WTC11 (cell line): ENCODE measurements around the gene PPFIBP2. TPM values are rescaled to one million over a fixed set of nuclear protein-coding genes. Genes with fewer than 3 reads are reported as not detected.

Source experiments
- ATAC-seq: fragments of 200-7000 bp; cut with Tn5 transposase; 2 replicates; pipeline ENCODE4 v1.10.0; 2021; ENCODE audit warnings: mild to moderate bottlenecking, moderate library complexity
- CTCF ChIA-PET: fragments of 300-600 bp; sonication (Branson Sonifier 250); formaldehyde crosslinking; loops from one replicate; lab custom pipeline; 2021; ENCODE audit warnings: antibody characterized with exemption; lab: Charles Lee
- POLR2A ChIA-PET: fragments of 350-600 bp; sonication (Branson Sonifier 250); formaldehyde crosslinking; loops from one replicate; lab custom pipeline; 2021; ENCODE audit warnings: antibody characterized with exemption; lab: Charles Lee
- DNase-seq: peaks from one replicate; pipeline ENCODE4 v3.0.0; 2021; ENCODE audit warnings: low spot score
- H3K27ac Mint-ChIP-seq: 2 replicates; pipeline ENCODE4 v1.8.0; 2021; ENCODE audit warnings: mixed read lengths
- H3K27me3 Mint-ChIP-seq: 2 replicates; pipeline ENCODE4 v1.8.0; 2021; ENCODE audit warnings: low read depth, mild to moderate bottlenecking, moderate library complexity, mixed read lengths
- H3K36me3 Mint-ChIP-seq: 2 replicates; pipeline ENCODE4 v1.8.0; 2021; ENCODE audit warnings: mixed read lengths
- H3K4me1 Mint-ChIP-seq: 2 replicates; pipeline ENCODE4 v1.8.0; 2022; ENCODE audit warnings: mixed read lengths
- H3K4me3 Mint-ChIP-seq: 2 replicates; pipeline ENCODE4 v1.8.0; 2021; ENCODE audit warnings: mild to moderate bottlenecking, moderate library complexity, mixed read lengths
- H3K9me3 Mint-ChIP-seq: 2 replicates; pipeline ENCODE4 v1.8.0; 2021; ENCODE audit warnings: mixed read lengths
- CBFB ChIP-seq: sonication (generic); formaldehyde crosslinking; IDR thresholded peaks from 2 replicates; pipeline ENCODE4 v1.8.1; 2022; ENCODE audit warnings: mild to moderate bottlenecking, low read depth, missing genetic modification reagents
- CREB1 ChIP-seq: sonication (generic); formaldehyde crosslinking; IDR thresholded peaks from 2 replicates; pipeline ENCODE4 v1.8.0; 2023; ENCODE audit warnings: mild to moderate bottlenecking, missing genetic modification reagents
- ELF4 ChIP-seq: sonication (generic); formaldehyde crosslinking; IDR thresholded peaks from 2 replicates; pipeline ENCODE4 v1.8.1; 2022; ENCODE audit warnings: low read depth, mild to moderate bottlenecking, moderate library complexity, missing genetic modification reagents
- MXD4 ChIP-seq: fragments of 250-450 bp; sonication (Bioruptor Pico); IDR thresholded peaks from 2 replicates; pipeline ENCODE4 v1.8.0; 2021; ENCODE audit warnings: mild to moderate bottlenecking, moderate library complexity, borderline replicate concordance
- NFYB ChIP-seq: sonication (generic); formaldehyde crosslinking; conservative IDR thresholded peaks from 2 replicates; pipeline ENCODE4 v1.8.0; 2022; ENCODE audit warnings: low read depth, missing genetic modification reagents
- TEAD1 ChIP-seq: sonication (generic); formaldehyde crosslinking; IDR thresholded peaks from 2 replicates; pipeline ENCODE4 v1.8.0; 2022; ENCODE audit warnings: mild to moderate bottlenecking, missing genetic modification reagents
- ZNF121 ChIP-seq: sonication (generic); formaldehyde crosslinking; IDR thresholded peaks from 2 replicates; pipeline ENCODE4 v1.8.0; 2023; ENCODE audit warnings: missing genetic modification reagents
- ZNF232 ChIP-seq: sonication (generic); formaldehyde crosslinking; IDR thresholded peaks from 2 replicates; pipeline ENCODE4 v1.8.0; 2022; ENCODE audit warnings: mild to moderate bottlenecking, missing genetic modification reagents
- total RNA-seq: library from RNA; stranded (reverse); gene quantifications from 3 replicates; pipeline ENCODE4 v1.2.3, GENCODE V29; 2021
- TF ChIP-seq, protein P1 (sequence below): fragments of 250-450 bp; sonication (Bioruptor Pico); conservative IDR thresholded peaks from 2 replicates; pipeline ENCODE4 v1.9.0; 2021; ENCODE audit warnings: mild to moderate bottlenecking
- TF ChIP-seq, protein P2 (sequence below): sonication (generic); formaldehyde crosslinking; conservative IDR thresholded peaks from 2 replicates; pipeline ENCODE4 v1.8.1; 2023; ENCODE audit warnings: mild to moderate bottlenecking, low read depth, missing genetic modification reagents, moderate library complexity
- TF ChIP-seq, protein P3 (sequence below): sonication (generic); formaldehyde crosslinking; IDR thresholded peaks from 2 replicates; pipeline ENCODE4 v1.8.0; 2023; ENCODE audit warnings: missing genetic modification reagents, mild to moderate bottlenecking, borderline replicate concordance
- TF ChIP-seq, protein P4 (sequence below): sonication (generic); formaldehyde crosslinking; IDR thresholded peaks from 2 replicates; pipeline ENCODE4 v1.8.0; 2022; ENCODE audit warnings: mild to moderate bottlenecking, missing genetic modification reagents
- TF ChIP-seq, protein P5 (sequence below): sonication (generic); formaldehyde crosslinking; IDR thresholded peaks from 2 replicates; pipeline ENCODE4 v1.8.1; 2023; ENCODE audit warnings: mild to moderate bottlenecking, moderate library complexity, missing genetic modification reagents
- TF ChIP-seq, protein P6 (sequence below): sonication (generic); formaldehyde crosslinking; IDR thresholded peaks from 2 replicates; pipeline ENCODE4 v1.8.0; 2023; ENCODE audit warnings: missing genetic modification reagents
- TF ChIP-seq, protein P7 (sequence below): sonication (generic); formaldehyde crosslinking; IDR thresholded peaks from 2 replicates; pipeline ENCODE4 v1.8.0; 2022; ENCODE audit warnings: mild to moderate bottlenecking, missing genetic modification reagents

The PPFIBP2 gene
- total RNA-seq, 1 experiment from 2014 or later = 21.4 TPM

DNA sequence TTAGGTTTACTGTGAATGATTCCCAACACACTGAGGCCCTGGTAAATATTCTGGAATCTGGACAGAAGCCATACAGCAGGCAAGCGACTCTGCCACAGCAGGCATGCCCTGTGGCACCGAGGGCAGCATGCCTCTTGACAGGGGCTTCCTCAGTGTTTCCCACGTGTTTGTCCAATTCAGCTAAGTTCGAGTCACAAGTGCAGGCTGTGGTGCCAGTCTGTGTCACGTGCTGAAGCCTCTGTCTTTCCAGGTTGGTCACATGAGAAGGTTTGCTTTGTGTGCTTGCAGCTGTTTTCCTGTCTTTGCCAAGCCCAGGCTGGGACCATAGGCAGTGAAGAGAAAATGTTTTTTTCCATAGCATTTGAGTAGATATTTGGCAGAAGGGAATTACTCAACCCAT lies 2.4 kb upstream of the PPFIBP2 start (continued):
- TF ChIP-seq, protein P1, sequence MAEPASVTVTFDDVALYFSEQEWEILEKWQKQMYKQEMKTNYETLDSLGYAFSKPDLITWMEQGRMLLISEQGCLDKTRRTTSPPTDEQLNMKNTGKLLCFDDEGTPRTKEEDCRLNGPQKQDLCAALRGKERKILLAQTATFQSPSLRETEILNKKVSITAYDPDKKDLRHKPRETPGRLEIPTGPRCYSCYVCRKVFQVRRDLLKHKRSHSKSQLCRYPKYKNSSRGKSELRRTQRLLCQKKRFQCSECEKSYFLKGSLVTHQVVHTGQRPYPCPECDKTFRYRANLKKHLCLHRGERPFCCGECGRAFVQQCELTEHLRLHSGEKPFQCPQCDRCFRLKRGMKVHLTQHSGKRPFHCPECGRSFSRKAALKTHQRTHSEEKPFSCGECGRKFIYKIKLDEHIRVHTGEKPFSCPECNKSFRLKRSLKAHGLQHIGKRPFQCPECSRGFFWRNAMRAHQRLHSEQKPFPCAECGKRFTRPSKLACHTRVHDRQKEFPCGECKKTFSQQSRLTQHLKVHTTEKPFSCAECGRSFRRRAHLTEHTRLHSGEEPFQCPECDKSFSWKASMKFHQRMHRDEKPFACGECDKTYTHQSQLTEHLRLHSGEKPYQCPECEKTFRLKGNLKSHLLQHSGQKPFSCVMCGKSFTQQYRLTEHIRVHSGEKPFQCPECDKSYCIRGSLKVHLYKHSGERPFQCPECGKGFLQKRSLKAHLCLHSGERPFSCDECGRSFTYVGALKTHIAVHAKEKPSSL = no peak
- no peak for TF ChIP-seq TEAD1 (CRISPR knock-in tag)
- TF ChIP-seq, all 79 proteins: peak for 0

DNA sequence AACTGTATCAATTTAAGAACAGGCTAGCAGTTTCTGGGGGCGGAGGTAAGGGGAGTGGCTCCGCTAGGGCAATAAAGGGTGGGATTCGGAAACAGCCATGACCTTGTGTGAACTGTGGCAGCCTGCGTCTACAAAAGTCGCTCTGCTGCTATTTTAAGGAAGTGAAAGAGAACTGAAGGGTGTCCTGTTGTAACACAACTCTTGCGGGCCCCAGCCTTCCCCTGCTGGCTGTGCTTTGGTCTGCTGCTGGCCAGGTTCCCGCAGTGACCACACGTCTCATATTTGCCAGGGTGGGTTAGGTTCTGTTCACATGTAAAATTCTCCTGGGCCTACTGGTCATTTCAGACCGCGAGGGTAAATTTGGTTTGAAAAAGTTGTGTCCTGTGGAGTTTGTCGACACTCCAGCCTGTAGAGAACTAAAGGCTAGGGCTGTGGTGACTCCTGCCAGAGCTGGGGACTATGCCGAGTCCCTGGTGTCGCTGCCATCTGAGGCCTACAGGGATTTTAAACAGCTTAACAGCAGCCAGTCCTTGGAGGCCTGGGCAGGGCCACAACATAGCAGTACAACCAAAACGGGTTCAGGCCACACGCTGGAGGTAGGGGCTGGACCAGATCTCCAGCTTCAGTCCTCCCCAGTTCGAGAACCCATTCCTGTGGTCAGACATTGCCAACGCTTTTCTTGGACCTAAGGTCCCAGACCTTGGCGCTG lies 1.1 kb upstream of the PPFIBP2 start:
- no peaks in the 10 kb centered on the region for H3K36me3 Mint-ChIP-seq
- H3K9me3 Mint-ChIP-seq = no peaks in the 10 kb centered on the region
- ChIA-PET POLR2A (no interaction called here), CTCF (interaction anchor here (0.8 to 4.3 kb wide), 13 partner anchors 8 to 182 kb away, joined by 3 to 46 read pairs (median 5); partner anchors contain the start of gene OLFML1)
- peak overlapping the region; percentile 83 for H3K4me3 Mint-ChIP-seq
- peak overlapping the region; percentile 63; the same call in 1 of the 2 replicates for H3K27ac Mint-ChIP-seq
- H3K4me1 Mint-ChIP-seq = peaks cover 41% of the 10 kb centered on the region
- peaks cover 21% of the 10 kb centered on the region for H3K27me3 Mint-ChIP-seq
- ATAC-seq = peak; percentile 6
- no peak for TF ChIP-seq CREB1 (CRISPR knock-in tag)
- TF ChIP-seq, protein P2, sequence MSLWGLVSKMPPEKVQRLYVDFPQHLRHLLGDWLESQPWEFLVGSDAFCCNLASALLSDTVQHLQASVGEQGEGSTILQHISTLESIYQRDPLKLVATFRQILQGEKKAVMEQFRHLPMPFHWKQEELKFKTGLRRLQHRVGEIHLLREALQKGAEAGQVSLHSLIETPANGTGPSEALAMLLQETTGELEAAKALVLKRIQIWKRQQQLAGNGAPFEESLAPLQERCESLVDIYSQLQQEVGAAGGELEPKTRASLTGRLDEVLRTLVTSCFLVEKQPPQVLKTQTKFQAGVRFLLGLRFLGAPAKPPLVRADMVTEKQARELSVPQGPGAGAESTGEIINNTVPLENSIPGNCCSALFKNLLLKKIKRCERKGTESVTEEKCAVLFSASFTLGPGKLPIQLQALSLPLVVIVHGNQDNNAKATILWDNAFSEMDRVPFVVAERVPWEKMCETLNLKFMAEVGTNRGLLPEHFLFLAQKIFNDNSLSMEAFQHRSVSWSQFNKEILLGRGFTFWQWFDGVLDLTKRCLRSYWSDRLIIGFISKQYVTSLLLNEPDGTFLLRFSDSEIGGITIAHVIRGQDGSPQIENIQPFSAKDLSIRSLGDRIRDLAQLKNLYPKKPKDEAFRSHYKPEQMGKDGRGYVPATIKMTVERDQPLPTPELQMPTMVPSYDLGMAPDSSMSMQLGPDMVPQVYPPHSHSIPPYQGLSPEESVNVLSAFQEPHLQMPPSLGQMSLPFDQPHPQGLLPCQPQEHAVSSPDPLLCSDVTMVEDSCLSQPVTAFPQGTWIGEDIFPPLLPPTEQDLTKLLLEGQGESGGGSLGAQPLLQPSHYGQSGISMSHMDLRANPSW = no peak
- TF ChIP-seq ZNF121 (CRISPR knock-in tag) = no peak
- TF ChIP-seq, protein P3, sequence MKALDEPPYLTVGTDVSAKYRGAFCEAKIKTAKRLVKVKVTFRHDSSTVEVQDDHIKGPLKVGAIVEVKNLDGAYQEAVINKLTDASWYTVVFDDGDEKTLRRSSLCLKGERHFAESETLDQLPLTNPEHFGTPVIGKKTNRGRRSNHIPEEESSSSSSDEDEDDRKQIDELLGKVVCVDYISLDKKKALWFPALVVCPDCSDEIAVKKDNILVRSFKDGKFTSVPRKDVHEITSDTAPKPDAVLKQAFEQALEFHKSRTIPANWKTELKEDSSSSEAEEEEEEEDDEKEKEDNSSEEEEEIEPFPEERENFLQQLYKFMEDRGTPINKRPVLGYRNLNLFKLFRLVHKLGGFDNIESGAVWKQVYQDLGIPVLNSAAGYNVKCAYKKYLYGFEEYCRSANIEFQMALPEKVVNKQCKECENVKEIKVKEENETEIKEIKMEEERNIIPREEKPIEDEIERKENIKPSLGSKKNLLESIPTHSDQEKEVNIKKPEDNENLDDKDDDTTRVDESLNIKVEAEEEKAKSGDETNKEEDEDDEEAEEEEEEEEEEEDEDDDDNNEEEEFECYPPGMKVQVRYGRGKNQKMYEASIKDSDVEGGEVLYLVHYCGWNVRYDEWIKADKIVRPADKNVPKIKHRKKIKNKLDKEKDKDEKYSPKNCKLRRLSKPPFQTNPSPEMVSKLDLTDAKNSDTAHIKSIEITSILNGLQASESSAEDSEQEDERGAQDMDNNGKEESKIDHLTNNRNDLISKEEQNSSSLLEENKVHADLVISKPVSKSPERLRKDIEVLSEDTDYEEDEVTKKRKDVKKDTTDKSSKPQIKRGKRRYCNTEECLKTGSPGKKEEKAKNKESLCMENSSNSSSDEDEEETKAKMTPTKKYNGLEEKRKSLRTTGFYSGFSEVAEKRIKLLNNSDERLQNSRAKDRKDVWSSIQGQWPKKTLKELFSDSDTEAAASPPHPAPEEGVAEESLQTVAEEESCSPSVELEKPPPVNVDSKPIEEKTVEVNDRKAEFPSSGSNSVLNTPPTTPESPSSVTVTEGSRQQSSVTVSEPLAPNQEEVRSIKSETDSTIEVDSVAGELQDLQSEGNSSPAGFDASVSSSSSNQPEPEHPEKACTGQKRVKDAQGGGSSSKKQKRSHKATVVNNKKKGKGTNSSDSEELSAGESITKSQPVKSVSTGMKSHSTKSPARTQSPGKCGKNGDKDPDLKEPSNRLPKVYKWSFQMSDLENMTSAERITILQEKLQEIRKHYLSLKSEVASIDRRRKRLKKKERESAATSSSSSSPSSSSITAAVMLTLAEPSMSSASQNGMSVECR = no peak
- no peak for TF ChIP-seq NFYB (CRISPR knock-in tag)
- no peak for TF ChIP-seq CBFB (CRISPR knock-in tag)
- TF ChIP-seq, all 79 proteins: peak for 0
- peak; percentile 18 for DNase-seq

DNA sequence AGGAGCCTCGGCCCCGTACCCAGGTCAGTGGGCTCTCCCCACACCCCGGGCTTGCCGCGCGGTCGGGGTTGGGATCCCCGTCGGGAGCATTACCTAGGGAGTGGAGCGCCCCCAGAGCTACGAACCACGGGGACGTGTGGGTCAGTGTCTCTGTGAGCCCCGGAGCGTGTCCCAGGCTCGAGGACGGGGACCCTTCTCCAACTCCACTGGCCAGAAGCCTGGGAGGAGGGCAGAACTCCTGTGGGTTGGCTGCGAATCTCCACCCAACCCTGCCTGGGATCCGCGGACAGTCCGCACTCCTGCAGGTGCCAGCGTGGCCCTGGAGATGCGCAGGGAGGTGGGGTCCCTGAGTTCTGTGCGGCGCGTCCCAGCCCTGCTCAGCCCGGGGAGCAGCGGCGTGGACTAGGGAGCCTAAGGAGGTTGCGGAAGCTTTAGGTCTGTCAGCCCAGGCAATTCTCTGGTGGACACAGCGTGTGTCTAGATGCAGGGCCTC lies 346 bp downstream of the PPFIBP2 start:
- ATAC-seq (peak; percentile 36), DNase-seq (peak; percentile 40)
- POLR2A ChIA-PET = interaction anchor here (0.6 kb wide), 2 partner anchors 262 to 830 kb away, joined by 3 to 5 read pairs; partner anchors contain the start of gene SYT9
- H3K27me3 Mint-ChIP-seq = peaks cover 25% of the 10 kb centered on the region
- no peak overlapping the region for H3K27ac Mint-ChIP-seq
- peaks cover 41% of the 10 kb centered on the region for H3K4me1 Mint-ChIP-seq
- CTCF ChIA-PET = interaction anchor here (0.6 to 4.3 kb wide), 16 partner anchors 10 to 702 kb away, joined by 3 to 46 read pairs (median 4); partner anchors contain the start of gene OLFML1
- H3K36me3 Mint-ChIP-seq = no peaks in the 10 kb centered on the region
- no peaks in the 10 kb centered on the region; the same call in 1 of the 2 replicates for H3K9me3 Mint-ChIP-seq
- H3K4me3 Mint-ChIP-seq = peak overlapping the region; percentile 68
- TF ChIP-seq ELF4 (CRISPR knock-in tag) (no peak), ZNF232 (CRISPR knock-in tag) (no peak), MXD4 (CRISPR knock-in tag) (no peak)
- TF ChIP-seq, protein P4, sequence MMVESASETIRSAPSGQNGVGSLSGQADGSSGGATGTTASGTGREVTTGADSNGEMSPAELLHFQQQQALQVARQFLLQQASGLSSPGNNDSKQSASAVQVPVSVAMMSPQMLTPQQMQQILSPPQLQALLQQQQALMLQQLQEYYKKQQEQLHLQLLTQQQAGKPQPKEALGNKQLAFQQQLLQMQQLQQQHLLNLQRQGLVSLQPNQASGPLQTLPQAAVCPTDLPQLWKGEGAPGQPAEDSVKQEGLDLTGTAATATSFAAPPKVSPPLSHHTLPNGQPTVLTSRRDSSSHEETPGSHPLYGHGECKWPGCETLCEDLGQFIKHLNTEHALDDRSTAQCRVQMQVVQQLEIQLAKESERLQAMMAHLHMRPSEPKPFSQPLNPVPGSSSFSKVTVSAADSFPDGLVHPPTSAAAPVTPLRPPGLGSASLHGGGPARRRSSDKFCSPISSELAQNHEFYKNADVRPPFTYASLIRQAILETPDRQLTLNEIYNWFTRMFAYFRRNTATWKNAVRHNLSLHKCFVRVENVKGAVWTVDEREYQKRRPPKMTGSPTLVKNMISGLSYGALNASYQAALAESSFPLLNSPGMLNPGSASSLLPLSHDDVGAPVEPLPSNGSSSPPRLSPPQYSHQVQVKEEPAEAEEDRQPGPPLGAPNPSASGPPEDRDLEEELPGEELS (CRISPR knock-in tag) = peak; percentile 48; the same call in 1 of the 2 replicates
- TF ChIP-seq, protein P5, sequence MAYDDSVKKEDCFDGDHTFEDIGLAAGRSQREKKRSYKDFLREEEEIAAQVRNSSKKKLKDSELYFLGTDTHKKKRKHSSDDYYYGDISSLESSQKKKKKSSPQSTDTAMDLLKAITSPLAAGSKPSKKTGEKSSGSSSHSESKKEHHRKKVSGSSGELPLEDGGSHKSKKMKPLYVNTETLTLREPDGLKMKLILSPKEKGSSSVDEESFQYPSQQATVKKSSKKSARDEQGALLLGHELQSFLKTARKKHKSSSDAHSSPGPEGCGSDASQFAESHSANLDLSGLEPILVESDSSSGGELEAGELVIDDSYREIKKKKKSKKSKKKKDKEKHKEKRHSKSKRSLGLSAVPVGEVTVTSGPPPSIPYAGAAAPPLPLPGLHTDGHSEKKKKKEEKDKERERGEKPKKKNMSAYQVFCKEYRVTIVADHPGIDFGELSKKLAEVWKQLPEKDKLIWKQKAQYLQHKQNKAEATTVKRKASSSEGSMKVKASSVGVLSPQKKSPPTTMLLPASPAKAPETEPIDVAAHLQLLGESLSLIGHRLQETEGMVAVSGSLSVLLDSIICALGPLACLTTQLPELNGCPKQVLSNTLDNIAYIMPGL = no peak; the same call in 1 of the 2 replicates
- TF ChIP-seq, protein P6, sequence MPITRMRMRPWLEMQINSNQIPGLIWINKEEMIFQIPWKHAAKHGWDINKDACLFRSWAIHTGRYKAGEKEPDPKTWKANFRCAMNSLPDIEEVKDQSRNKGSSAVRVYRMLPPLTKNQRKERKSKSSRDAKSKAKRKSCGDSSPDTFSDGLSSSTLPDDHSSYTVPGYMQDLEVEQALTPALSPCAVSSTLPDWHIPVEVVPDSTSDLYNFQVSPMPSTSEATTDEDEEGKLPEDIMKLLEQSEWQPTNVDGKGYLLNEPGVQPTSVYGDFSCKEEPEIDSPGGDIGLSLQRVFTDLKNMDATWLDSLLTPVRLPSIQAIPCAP (CRISPR knock-in tag) = 0 out of 2 replicates have a peak, but pooled peaks have one; percentile 23
- TF ChIP-seq, protein P7, sequence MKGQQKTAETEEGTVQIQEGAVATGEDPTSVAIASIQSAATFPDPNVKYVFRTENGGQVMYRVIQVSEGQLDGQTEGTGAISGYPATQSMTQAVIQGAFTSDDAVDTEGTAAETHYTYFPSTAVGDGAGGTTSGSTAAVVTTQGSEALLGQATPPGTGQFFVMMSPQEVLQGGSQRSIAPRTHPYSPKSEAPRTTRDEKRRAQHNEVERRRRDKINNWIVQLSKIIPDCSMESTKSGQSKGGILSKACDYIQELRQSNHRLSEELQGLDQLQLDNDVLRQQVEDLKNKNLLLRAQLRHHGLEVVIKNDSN (CRISPR knock-in tag) = no peak
